ENCODE data around the gene RBMS3. TPM values are rescaled to one million over a fixed set of nuclear protein-coding genes. Genes with fewer than 3 reads are reported as not detected.

The RBMS3 gene
- total and polyA plus RNA-seq, 2 of the 8 experiments (the other 6 are each of a cell fraction or from before 2014, with no cell fraction given), result 3.7 to 6.9 TPM

- H3K4me2 ChIP-seq (ENCODE audit: insufficient read depth in 1 of 2, low read depth in 2 of 2, low read length in 2 of 2), result no peak overlapping the region
- H3K27ac ChIP-seq (ENCODE audit: low read depth, low read length), result no peak overlapping the region
- no peak overlapping the region for H3K18ac ChIP-seq (ENCODE audit: extremely low read depth, low read length)
- H3K4me3 ChIP-seq (ENCODE audit: extremely low read depth in 1 of 4, insufficient read depth in 2 of 4, low read depth in 3 of 4, low read length in 4 of 4), result no peak overlapping the region
- no peaks in the 10 kb centered on the region for H3K36me3 ChIP-seq (ENCODE audit: control insufficient read depth in 2 of 4, insufficient read depth in 4 of 4, low read length in 3 of 4)
- H2AFZ ChIP-seq (ENCODE audit: low read length), result no peak overlapping the region
- H2AK5ac ChIP-seq (ENCODE audit: low read depth, low read length), result no peak overlapping the region
- H2BK120ac ChIP-seq (replicated peaks; ENCODE audit: low read depth, low read length), result no peak overlapping the region
- peaks cover 0 to 2% (median 0%) of the 10 kb centered on the region in 4 experiments; a peak in 1 of 7 replicates for H3K27me3 ChIP-seq (replicated peaks in 1 of 4; ENCODE audit: control insufficient read depth in 3 of 4, extremely low read depth in 1 of 4, insufficient read depth in 3 of 4, low read length in 3 of 4)
- WGBS, 2 experiments (ENCODE audit: extremely low coverage in 1 of 2, insufficient coverage in 1 of 2, insufficient read length in 1 of 2, insufficient replicate concordance in 2 of 2, low coverage in 1 of 2, low lambda C conversion rate in 2 of 2, missing lambda C conversion rate in 1 of 2), result 88% methylated on average over 5 of the region's 5 CpGs; no CpG with 5 or more reads in 1 of the 2 experiments
- no peaks in the 10 kb centered on the region for H3K79me1 ChIP-seq (ENCODE audit: low read depth, low read length)
- no peak overlapping the region for H2BK12ac ChIP-seq (ENCODE audit: low read depth, low read length)
- H4K20me1 ChIP-seq (replicated peaks in 1 of 2; ENCODE audit: control insufficient read depth in 1 of 2, insufficient read depth in 2 of 2, low read length in 2 of 2), result no peaks in the 10 kb centered on the region
- H3K23me2 ChIP-seq (ENCODE audit: low read depth, low read length), result no peaks in the 10 kb centered on the region
- H2BK5ac ChIP-seq (ENCODE audit: low read depth, low read length), result no peak overlapping the region
- no peak for TF ChIP-seq ASH2L (IDR thresholded peaks at IDR 0.05; ENCODE audit: low read length)
- no peak for TF ChIP-seq RXRA (IDR thresholded peaks at IDR 0.05; ENCODE audit: insufficient read depth, low read depth, low read length)
- TF ChIP-seq TEAD4 (IDR thresholded peaks at IDR 0.05; ENCODE audit: low read depth, low read length), result no peak
- no peak for TF ChIP-seq RFX5 (IDR thresholded peaks at IDR 0.05; ENCODE audit: borderline replicate concordance, low read depth, low read length)
- TF ChIP-seq EP300 (IDR thresholded peaks at IDR 0.05; ENCODE audit: borderline replicate concordance in 1 of 2, low read depth in 2 of 2, low read length in 2 of 2), result no peak
- no peak for TF ChIP-seq JUND (IDR thresholded peaks at IDR 0.05; ENCODE audit: low read length)
- no peak for TF ChIP-seq SIN3A (conservative IDR thresholded peaks at IDR 0.05 in 1 of 2, IDR thresholded peaks at IDR 0.05 in 1 of 2; ENCODE audit: low read depth in 1 of 2, low read length in 2 of 2)
- ChIA-PET POLR2A (ENCODE audit: partially characterized antibody) (no interaction called here), CTCF (ENCODE audit: partially characterized antibody) (interaction anchor here (0.5 kb wide), 1 partner anchor 431 kb away, joined by 3 read pairs; no protein-coding TSS in a partner anchor)
- no peaks in the 10 kb centered on the region for H3K79me2 ChIP-seq (ENCODE audit: control insufficient read depth in 1 of 2, insufficient read depth in 2 of 2, low read length in 2 of 2)
- no peak overlapping the region for H3K4ac ChIP-seq (replicated peaks; ENCODE audit: insufficient read length, low read depth, low read length)
- no peaks in the 10 kb centered on the region for H3K4me1 ChIP-seq (replicated peaks in 1 of 4; ENCODE audit: control insufficient read depth in 3 of 4, insufficient read depth in 4 of 4, low read length in 3 of 4)
- no peak for FAIRE-seq
- no peak overlapping the region for H3K14ac ChIP-seq (ENCODE audit: insufficient read length)
- DNase-seq (ENCODE audit: low read depth in 1 of 2, low spot score in 2 of 2), result no peak
- H4K5ac ChIP-seq (ENCODE audit: insufficient read length, low read depth, low read length), result no peak overlapping the region
- H2BK15ac ChIP-seq (ENCODE audit: low read length), result no peak overlapping the region
- no peak overlapping the region for H3K9ac ChIP-seq (replicated peaks in 1 of 4; ENCODE audit: extremely low read depth in 1 of 4, low read depth in 3 of 4, low read length in 3 of 4)
- H3K56ac ChIP-seq (replicated peaks; ENCODE audit: insufficient read length, low read depth, low read length), result no peak overlapping the region
- no peak overlapping the region for H4K91ac ChIP-seq (replicated peaks; ENCODE audit: insufficient read length, low read length)
- no peak overlapping the region for H4K8ac ChIP-seq (ENCODE audit: extremely low read depth, insufficient read depth, low read length)
- no peak overlapping the region for H2BK20ac ChIP-seq (ENCODE audit: low read length)
- H3K23ac ChIP-seq (ENCODE audit: insufficient read length), result no peak overlapping the region
- no peaks in the 10 kb centered on the region for H3K9me3 ChIP-seq (ENCODE audit: insufficient read depth in 2 of 2, low read depth in 1 of 2, low read length in 1 of 2)
Measured at GRCh38 chr3:29540544-29540943, 259.7 kb downstream of the RBMS3 start.
